GM21390 (cell line): ENCODE results near the gene DCDC1.
"Not testable (repeated sequence)": the region's sequence is repeated elsewhere in the genome, so short reads cannot be mapped to it uniquely, and the experiment has no call there.

ENCODE experiments used
- ATAC-seq: cut with Tn5 transposase; IDR thresholded peaks from one replicate; pipeline ENCODE4 v1.9.1; 2021; ENCODE audit not compliant: unreplicated experiment

DCDC1 gene

DNA sequence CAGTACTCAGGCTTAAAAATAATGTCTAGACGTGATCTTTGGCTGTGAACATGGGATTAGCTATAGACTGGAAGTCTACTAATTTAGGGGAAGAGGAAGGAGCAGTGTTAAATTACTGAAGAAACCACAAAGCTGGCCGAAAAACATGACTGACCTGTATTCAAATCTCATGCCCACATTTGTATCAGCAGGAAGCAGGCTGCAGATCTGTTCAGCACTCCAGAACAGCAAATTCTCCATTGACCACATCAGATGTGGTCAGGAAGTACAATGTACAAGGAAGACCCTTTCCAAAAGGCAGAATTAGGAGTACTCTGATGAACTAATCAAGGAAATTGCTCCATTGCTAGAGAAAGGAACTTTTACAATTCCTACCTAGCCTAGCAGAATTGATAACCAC lies 31.7 kb downstream of the DCDC1 start:
- no peak for ATAC-seq

DNA sequence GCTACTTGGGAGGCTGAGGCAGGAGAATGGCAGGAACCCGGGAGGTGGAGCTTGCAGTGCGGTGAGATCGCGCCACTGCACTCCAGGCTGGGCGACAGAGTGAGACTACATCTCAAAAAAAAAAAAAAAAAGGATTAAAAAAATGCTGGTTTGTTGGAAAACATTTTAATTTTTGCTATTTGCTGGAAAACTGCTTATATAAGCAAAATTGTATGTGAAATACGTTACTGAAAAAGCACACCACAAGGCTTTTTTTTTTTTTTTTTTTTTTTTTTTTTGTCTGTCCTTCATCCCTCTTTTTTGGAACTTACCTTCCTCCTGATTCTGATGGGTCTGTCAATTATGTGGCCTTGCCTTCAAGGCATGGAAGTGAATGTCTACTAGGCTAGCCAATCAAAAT lies 40.8 kb downstream of the DCDC1 start:
- ATAC-seq: no peak

- ATAC-seq: no peak
Measured at GRCh38 chr11:31327417-31327816, 42.1 kb downstream of the DCDC1 start.

DNA sequence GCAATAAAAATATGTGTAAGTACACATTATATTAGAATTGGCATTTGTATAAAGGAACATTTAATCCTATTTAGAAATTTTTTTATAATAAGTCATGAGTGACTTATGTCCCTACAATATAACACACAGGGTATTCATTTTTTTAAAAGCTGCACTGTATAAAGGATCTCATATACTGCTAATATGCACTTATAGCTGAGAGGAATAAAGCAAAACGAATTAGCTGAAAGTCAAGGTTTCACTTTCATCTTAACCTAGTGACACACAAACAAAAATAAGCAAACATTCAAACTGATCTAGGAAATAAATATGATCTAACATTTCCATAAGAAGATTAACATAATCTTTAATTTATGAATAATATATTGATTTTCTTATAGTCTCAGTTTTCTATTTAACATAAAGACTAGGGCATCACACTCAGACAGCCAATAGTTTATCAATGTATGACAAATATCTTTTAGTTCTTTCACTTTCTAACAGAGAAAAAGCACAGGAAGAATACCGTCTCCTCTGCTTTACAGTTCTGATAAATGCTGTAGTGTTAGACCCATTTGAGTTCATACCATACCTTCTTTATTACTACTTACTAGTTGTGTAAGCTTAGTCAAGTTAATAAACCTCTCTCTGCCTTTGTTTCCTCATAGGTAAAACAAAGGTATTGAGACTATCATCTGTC lies 42.9 kb downstream of the DCDC1 start:
- ATAC-seq: peak; percentile 86

DNA sequence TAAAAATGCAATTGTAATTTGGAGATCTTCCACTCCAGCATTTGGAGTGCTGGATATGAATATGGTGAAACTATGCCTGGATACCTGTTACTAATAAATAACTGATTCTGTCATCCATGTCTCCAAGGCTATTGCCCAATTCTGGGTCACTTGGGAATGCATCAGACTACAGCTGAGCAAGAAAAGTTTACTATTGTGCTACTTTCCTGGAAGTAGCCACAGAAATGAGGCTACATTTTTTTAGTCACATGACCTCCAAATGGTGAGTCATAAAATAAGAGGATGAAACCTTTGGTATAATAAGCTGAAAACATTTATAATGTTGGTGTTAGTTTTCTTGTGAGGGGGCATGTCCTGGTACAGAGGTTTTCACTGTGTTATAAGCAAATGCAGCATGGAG lies 44.4 kb downstream of the DCDC1 start:
- no peak for ATAC-seq

GRCh38 chr11:31323145-31323544 lies 46.4 kb downstream of the DCDC1 start:
- ATAC-seq: no peak

DNA sequence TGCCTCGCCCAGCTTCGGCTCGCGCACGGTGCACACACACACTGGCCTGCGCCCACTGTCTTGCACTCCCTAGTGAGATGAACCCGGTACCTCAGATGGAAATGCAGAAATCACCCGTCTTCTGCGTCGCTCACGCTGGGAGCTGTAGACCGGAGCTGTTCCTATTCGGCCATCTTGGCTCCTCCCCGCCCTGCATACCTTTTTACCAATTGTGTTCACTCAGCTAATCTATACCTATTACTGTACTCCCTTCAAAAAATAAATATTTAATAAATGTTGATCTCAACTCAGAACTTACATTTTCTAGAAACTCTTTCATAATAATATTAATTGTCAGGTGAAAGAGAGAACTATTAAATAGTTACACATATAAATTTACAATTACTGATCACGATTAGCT lies 48.0 kb downstream of the DCDC1 start:
- not testable (repeated sequence) for ATAC-seq

- ATAC-seq: no peak
Measured at GRCh38 chr11:31303644-31304180, 65.8 kb downstream of the DCDC1 start.

DNA sequence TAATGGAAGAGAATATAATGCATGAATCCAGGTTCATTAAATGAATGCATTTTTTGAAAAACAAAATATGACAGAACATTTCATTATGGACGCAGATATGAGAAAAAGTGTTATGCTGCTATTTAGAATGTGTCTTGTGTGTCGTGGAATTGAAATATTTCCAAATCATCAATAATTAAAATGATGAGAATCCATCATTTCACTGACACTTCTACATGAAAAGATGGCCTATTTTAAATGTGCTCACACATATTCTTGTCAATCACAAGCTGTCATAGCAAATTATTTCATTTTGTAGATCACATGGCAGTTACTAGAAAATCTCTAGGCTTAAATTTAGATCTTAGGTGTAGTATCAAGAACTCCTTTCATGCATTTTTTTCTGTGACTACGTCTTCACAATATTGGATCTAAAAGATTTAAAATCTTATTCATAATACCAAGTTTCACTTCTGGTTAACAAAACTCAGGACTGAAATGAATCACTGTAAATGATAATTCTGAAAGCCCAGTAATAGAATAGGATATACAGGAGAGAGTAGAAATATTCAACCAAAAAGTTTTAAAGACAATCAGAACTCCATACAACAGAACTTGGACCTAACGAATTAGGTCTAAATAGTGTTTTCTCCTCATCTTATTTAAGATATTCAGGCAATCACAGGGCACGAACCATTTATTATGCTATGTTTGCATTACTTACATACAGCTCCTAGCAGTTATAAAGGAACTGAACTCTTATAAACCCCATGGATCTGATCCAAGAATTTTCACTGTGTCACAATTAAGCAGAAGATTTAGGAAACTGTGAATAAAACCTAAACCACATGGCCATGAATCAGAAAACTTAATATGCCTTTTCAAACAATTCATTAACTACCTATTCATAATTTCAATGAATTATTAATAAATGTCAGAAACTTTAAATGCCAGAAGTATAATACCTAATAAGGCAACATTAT lies 67.7 kb downstream of the DCDC1 start:
- no peak for ATAC-seq

GRCh38 chr11:31295308-31295707 lies 74.2 kb downstream of the DCDC1 start:
- no peak for ATAC-seq

GRCh38 chr11:31273527-31273926 lies 96.0 kb downstream of the DCDC1 start:
- not testable (repeated sequence) for ATAC-seq

- no peak for ATAC-seq
Measured at GRCh38 chr11:31267720-31268119, 101.8 kb downstream of the DCDC1 start.

GRCh38 chr11:31264834-31265233 lies 104.7 kb downstream of the DCDC1 start:
- no peak for ATAC-seq

GRCh38 chr11:31262761-31263160 lies 106.8 kb downstream of the DCDC1 start:
- no peak for ATAC-seq

DNA sequence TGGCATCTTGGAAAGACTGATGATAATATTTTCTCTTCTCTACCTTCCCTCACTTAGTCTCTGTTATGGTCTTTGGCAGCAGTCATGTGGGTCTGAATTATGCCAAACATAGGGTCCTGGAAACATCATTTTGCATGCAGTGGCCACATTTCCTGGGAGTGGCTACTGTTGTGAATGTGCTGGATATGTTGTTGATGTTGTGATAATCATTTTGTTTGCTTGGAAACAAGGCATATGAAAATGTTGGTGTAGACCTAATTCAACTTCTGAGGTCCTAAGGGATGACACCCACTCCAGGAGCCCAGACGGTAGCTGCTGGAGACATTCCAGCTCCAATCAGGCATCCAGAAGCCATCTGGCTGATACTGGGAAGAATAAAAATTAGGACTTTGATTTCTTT lies 109.7 kb downstream of the DCDC1 start:
- no peak for ATAC-seq

DNA sequence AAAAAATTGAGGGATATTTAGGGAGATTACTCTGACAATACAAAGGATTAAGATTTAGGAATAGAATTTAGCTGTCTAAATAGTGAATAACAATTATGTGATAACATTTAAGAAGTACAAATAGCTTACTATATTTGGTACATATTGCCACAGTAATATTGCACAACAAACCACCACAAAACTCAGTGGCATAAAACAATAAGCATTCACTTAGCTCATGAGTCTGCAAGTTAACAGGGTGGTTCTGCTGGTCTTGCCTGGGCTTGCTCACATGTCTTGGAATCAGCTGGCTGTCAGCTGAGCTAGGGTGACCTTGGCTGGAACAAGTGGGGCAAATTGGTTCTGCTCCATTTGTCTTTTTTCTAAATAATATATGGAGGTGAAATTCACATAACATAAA lies 115.1 kb downstream of the DCDC1 start:
- ATAC-seq: no peak

DNA sequence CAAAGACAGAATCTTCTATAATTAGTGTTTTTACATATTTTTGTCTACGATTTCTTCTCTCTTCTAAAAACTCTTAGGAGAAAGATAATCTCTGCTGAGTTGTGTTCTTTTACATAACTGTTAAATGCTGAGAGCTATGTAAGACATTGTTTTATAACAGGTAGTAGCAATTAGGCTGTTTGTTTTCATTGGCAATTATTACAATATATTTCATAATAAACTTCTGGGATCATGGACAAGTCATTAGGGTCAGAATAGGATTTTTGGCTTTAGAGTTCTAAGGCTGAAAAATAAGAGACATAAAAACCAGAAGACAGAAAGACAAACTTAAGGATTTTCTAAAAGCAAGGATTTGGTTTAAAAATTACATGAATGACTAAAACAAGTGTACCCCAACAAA lies 120.8 kb downstream of the DCDC1 start:
- no peak for ATAC-seq

GRCh38 chr11:31247321-31247720 lies 122.2 kb downstream of the DCDC1 start:
- no peak for ATAC-seq

GRCh38 chr11:31246451-31247165 lies 122.9 kb downstream of the DCDC1 start:
- no peak for ATAC-seq

DNA sequence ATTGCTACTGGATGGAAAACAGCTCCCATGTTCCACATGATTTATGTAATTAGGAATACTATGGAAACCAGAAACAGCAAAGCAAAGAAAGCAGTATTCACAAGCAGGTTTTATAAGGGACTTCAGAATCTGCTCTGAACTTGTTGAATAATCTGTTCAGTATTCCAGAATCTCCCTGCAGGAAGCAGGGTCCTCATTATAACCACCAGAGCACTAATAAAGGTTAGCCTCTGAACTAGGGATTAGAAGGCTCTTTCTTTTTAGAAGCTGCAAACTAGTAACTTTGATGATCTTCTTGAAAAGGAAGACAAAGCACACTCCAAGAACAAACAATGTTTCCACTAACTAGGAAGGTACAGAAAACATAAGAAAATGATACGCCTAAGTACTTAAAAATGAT lies 125.8 kb downstream of the DCDC1 start:
- no peak for ATAC-seq

- no peak for ATAC-seq
Measured at GRCh38 chr11:31240340-31240904, 129.1 kb downstream of the DCDC1 start.
